H9 (cell line): Measurements from ENCODE around the gene VPS54. TPM values are rescaled to one million over a fixed set of nuclear protein-coding genes. Genes with fewer than 3 reads are reported as not detected.

Source experiments
- DNase-seq: peaks from one replicate; pipeline ENCODE4 v3.0.0-alpha.2; 2017
- H2AFZ ChIP-seq: one replicate; pipeline ENCODE4 v1.6.1; 2013; ENCODE audit warnings: mild to moderate bottlenecking, low read length, control low read depth, moderate library complexity
- H2AK5ac ChIP-seq: 2 replicates; pipeline ENCODE4 v1.6.1; 2013; ENCODE audit warnings: low read length, control low read depth, mixed read lengths; ENCODE audit not compliant: insufficient read length
- H2BK120ac ChIP-seq: one replicate; pipeline ENCODE4 v1.6.1; 2013; ENCODE audit warnings: low read depth, mild to moderate bottlenecking, low read length, control low read depth, inconsistent platforms; ENCODE audit not compliant: poor library complexity, severe bottlenecking
- H2BK12ac ChIP-seq: 2 replicates; pipeline ENCODE4 v1.6.1; 2013; ENCODE audit warnings: low read length, control low read depth, mixed read lengths, low read depth; ENCODE audit not compliant: insufficient read length
- H2BK15ac ChIP-seq: 2 replicates; pipeline ENCODE4 v1.6.1; 2013; ENCODE audit warnings: low read depth, low read length, control low read depth
- H2BK20ac ChIP-seq: one replicate; pipeline ENCODE4 v1.6.1; 2013; ENCODE audit warnings: low read depth, mild to moderate bottlenecking, low read length, control low read depth, inconsistent platforms; ENCODE audit not compliant: poor library complexity, severe bottlenecking
- H2BK5ac ChIP-seq: 2 replicates; pipeline ENCODE4 v1.6.1; 2013; ENCODE audit warnings: low read length, control low read depth, mixed read lengths; ENCODE audit not compliant: insufficient read length
- H3K14ac ChIP-seq: 2 replicates; pipeline ENCODE4 v1.6.1; 2013; ENCODE audit warnings: low read length, control low read depth; ENCODE audit not compliant: insufficient read depth
- H3K18ac ChIP-seq: 2 replicates; pipeline ENCODE4 v1.6.1; 2013; ENCODE audit warnings: low read depth, mild to moderate bottlenecking, mixed read lengths, low read length, control low read depth; ENCODE audit not compliant: insufficient read length
- H3K23ac ChIP-seq: 2 replicates; pipeline ENCODE4 v1.6.1; 2013; ENCODE audit warnings: low read length, control low read depth, mixed read lengths, low read depth; ENCODE audit not compliant: insufficient read length
- H3K23me2 ChIP-seq: 2 replicates; pipeline ENCODE4 v1.6.1; 2013; ENCODE audit warnings: low read depth, mild to moderate bottlenecking, mixed read lengths, low read length, control low read depth; ENCODE audit not compliant: insufficient read length, poor library complexity, severe bottlenecking
- H3K27ac ChIP-seq: 2 replicates; pipeline ENCODE4 v1.5.1; 2013; ENCODE audit warnings: low read length, control low read depth, mixed read lengths, low read depth; ENCODE audit not compliant: insufficient read length
- H3K27me3 ChIP-seq: 2 replicates; pipeline ENCODE4 v1.6.1; 2013; ENCODE audit warnings: low read length, control low read depth, inconsistent platforms; ENCODE audit not compliant: insufficient read depth
- H3K4ac ChIP-seq: 2 replicates; pipeline ENCODE4 v1.6.1; 2013; ENCODE audit warnings: low read depth, mild to moderate bottlenecking, control low read depth, inconsistent platforms, low read length, moderate library complexity
- H3K4me1 ChIP-seq: 2 replicates; pipeline ENCODE4 v1.6.1; 2013; ENCODE audit warnings: low read length, control low read depth, inconsistent platforms; ENCODE audit not compliant: insufficient read depth
- H3K4me2 ChIP-seq: 2 replicates; pipeline ENCODE4 v1.6.1; 2013; ENCODE audit warnings: low read length, control low read depth, mixed read lengths; ENCODE audit not compliant: insufficient read length, insufficient read depth
- H3K56ac ChIP-seq: 2 replicates; pipeline ENCODE4 v1.6.1; 2013; ENCODE audit warnings: low read depth, mild to moderate bottlenecking, mixed read lengths, low read length, control low read depth; ENCODE audit not compliant: insufficient read length
- H3K79me1 ChIP-seq: 2 replicates; pipeline ENCODE4 v1.6.1; 2013; ENCODE audit warnings: low read depth, mild to moderate bottlenecking, moderate library complexity, low read length, control low read depth, inconsistent platforms; ENCODE audit not compliant: insufficient read depth, poor library complexity, severe bottlenecking
- H3K79me2 ChIP-seq: 2 replicates; pipeline ENCODE4 v1.6.1; 2013; ENCODE audit warnings: low read length, control low read depth, inconsistent platforms; ENCODE audit not compliant: insufficient read depth
- H3K9ac ChIP-seq: 2 replicates; pipeline ENCODE4 v1.6.1; 2013; ENCODE audit warnings: low read length, control low read depth, mixed read lengths; ENCODE audit not compliant: insufficient read length; ENCODE audit errors: extremely low read depth
- H3K9me3 ChIP-seq: one replicate; pipeline ENCODE4 v1.6.1; 2013; ENCODE audit warnings: low read depth, low read length, inconsistent platforms; ENCODE audit not compliant: control insufficient read depth
- H3T11ph ChIP-seq: one replicate; pipeline ENCODE4 v1.6.1; 2013; ENCODE audit warnings: mild to moderate bottlenecking, low read length, control low read depth, inconsistent platforms
- H4K20me1 ChIP-seq: one replicate; pipeline ENCODE4 v1.6.1; 2013; ENCODE audit not compliant: control insufficient read depth, insufficient read length, insufficient read depth
- H4K5ac ChIP-seq: 2 replicates; pipeline ENCODE4 v1.6.1; 2013; ENCODE audit warnings: low read depth, mild to moderate bottlenecking, mixed read lengths, low read length, control low read depth; ENCODE audit not compliant: insufficient read length
- H4K8ac ChIP-seq: replicated peaks from 2 replicates; pipeline ENCODE4 v1.6.1; 2013; ENCODE audit warnings: low read length, control low read depth, mixed read lengths, low read depth; ENCODE audit not compliant: insufficient read length
- H4K91ac ChIP-seq: 2 replicates; pipeline ENCODE4 v1.6.1; 2013; ENCODE audit warnings: low read depth, mild to moderate bottlenecking, moderate library complexity, mixed read lengths, low read length, control low read depth; ENCODE audit not compliant: insufficient read length
- H3K27ac Mint-ChIP-seq, 3 experiments: 2 replicates in 2 of 3; 3 replicates in 1 of 3; pipeline ENCODE4 v1.8.0; 2020 to 2021; ENCODE audit warnings: mixed read lengths in 3 of 3, mild to moderate bottlenecking in 1 of 3, moderate library complexity in 1 of 3
- H3K27me3 Mint-ChIP-seq: 2 replicates; pipeline ENCODE4 v1.8.0; 2021; ENCODE audit warnings: low read depth, mild to moderate bottlenecking, moderate library complexity, mixed read lengths
- H3K36me3 Mint-ChIP-seq, 3 experiments: 2 replicates in 2 of 3; 3 replicates in 1 of 3; pipeline ENCODE4 v1.8.0; 2020 to 2021; ENCODE audit warnings: low read depth in 3 of 3, mixed read lengths in 3 of 3; ENCODE audit not compliant: insufficient read depth in 1 of 3
- H3K4me1 Mint-ChIP-seq, 2 experiments: 2 replicates each; pipeline ENCODE4 v1.8.0; 2020; ENCODE audit warnings: mixed read lengths in 2 of 2
- H3K4me3 Mint-ChIP-seq, 2 experiments: 2 replicates in 1 of 2; 3 replicates in 1 of 2; pipeline ENCODE4 v1.8.0; 2020 to 2021; ENCODE audit warnings: mild to moderate bottlenecking in 2 of 2, mixed read lengths in 2 of 2, moderate library complexity in 1 of 2
- H3K9me3 Mint-ChIP-seq, 2 experiments: 2 replicates in 1 of 2; 3 replicates in 1 of 2; pipeline ENCODE4 v1.8.0; 2020; ENCODE audit warnings: mild to moderate bottlenecking in 2 of 2, mixed read lengths in 2 of 2, moderate library complexity in 1 of 2
- CTCF ChIP-seq: fragments of 200-600 bp; sonication (generic); conservative IDR thresholded peaks from 3 replicates; pipeline ENCODE4 v1.8.0; 2021; ENCODE audit warnings: antibody characterized with exemption, mild to moderate bottlenecking
- WGBS: extraction: QIAGEN DNeasy Blood & Tissue Kit; methylation state at CpG from one replicate; pipeline ENCODE4 v1.1.7; 2013; ENCODE audit warnings: missing lambda C conversion rate, low lambda C conversion rate, mixed read lengths; ENCODE audit not compliant: insufficient read length; ENCODE audit errors: extremely low coverage; 5-methylcytosine and 5-hydroxymethylcytosine counted together
- total RNA-seq: library from RNA; stranded (reverse); gene quantifications from 2 replicates; pipeline ENCODE4 v1.2.1, GENCODE V29; 2021

Gene VPS54
- total RNA-seq, 1 experiment from 2014 or later: 13.4 TPM

- no peak for DNase-seq
- no peaks in the 10 kb centered on the region for H3K36me3 Mint-ChIP-seq
- no peak overlapping the region for H3K14ac ChIP-seq
Measured at GRCh38 chr2:64035072-64035942, 16.1 kb upstream of the VPS54 start.

More at GRCh38 chr2:64035072-64035942, 16.1 kb upstream of the VPS54 start:
- Histone ChIP-seq H2AK5ac (no peak overlapping the region), H2BK5ac (no peak overlapping the region), H3K23ac (no peak overlapping the region), H3K4me2 (no peak overlapping the region), H3K79me1 (no peaks in the 10 kb centered on the region), H3T11ph (no peak overlapping the region), H3K23me2 (no peaks in the 10 kb centered on the region), H2BK120ac (no peak overlapping the region), H3K9ac (no peak overlapping the region), H3K79me2 (no peaks in the 10 kb centered on the region), H3K27ac (no peak overlapping the region), H3K56ac (no peak overlapping the region), H4K8ac (no peak overlapping the region), H2BK15ac (no peak overlapping the region), H4K91ac (no peak overlapping the region), H3K4ac (no peak overlapping the region), H4K20me1 (no peaks in the 10 kb centered on the region), H3K9me3 (no peaks in the 10 kb centered on the region), H3K18ac (no peak overlapping the region), H2BK20ac (no peak overlapping the region), H3K4me1 (no peaks in the 10 kb centered on the region; the same call in 1 of the 2 replicates), H4K5ac (no peak overlapping the region), H2AFZ (no peak overlapping the region), H3K27me3 (no peaks in the 10 kb centered on the region), H2BK12ac (no peak overlapping the region)
- TF ChIP-seq CTCF: no peak
- Mint-ChIP-seq H3K27me3 (no peaks in the 10 kb centered on the region), H3K9me3 (no peaks in the 10 kb centered on the region), H3K4me1 (peaks cover 13 to 27% of the 10 kb centered on the region in 2 experiments), H3K4me3 (no peak overlapping the region), H3K27ac (0 out of 7 replicates have a peak overlapping the region, but pooled peaks of 1 of the 3 experiments have one; percentile 29)
- WGBS: no CpG with 5 or more reads among the region's 4 CpGs
